Measurements from ENCODE around the gene RNF183.

DNA sequence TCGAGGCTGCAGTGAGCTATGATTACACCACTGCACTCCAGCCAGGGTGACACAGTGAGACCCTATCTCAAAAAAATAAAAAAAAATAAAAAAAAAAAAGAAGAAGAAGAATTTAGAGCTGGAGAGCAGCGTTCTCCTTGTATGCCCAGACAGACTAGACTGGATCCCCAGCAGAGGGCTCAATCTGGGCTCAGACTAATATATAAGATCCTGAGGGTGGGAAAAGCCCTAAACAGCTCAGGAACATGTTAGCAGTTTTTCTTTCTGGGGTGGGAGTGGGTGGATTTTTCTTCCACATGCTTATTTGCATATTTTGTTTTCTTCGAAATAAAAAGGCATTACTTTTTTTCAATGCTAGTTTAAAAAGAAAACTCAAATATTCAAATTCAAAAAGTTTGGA lies 45.3 kb upstream of the RNF183 start:
- TF ChIP-seq, protein P1, sequence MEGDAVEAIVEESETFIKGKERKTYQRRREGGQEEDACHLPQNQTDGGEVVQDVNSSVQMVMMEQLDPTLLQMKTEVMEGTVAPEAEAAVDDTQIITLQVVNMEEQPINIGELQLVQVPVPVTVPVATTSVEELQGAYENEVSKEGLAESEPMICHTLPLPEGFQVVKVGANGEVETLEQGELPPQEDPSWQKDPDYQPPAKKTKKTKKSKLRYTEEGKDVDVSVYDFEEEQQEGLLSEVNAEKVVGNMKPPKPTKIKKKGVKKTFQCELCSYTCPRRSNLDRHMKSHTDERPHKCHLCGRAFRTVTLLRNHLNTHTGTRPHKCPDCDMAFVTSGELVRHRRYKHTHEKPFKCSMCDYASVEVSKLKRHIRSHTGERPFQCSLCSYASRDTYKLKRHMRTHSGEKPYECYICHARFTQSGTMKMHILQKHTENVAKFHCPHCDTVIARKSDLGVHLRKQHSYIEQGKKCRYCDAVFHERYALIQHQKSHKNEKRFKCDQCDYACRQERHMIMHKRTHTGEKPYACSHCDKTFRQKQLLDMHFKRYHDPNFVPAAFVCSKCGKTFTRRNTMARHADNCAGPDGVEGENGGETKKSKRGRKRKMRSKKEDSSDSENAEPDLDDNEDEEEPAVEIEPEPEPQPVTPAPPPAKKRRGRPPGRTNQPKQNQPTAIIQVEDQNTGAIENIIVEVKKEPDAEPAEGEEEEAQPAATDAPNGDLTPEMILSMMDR (IDR thresholded peaks at IDR 0.05; ENCODE audit: insufficient read depth, low read length): no peak
- TF ChIP-seq, protein P2, sequence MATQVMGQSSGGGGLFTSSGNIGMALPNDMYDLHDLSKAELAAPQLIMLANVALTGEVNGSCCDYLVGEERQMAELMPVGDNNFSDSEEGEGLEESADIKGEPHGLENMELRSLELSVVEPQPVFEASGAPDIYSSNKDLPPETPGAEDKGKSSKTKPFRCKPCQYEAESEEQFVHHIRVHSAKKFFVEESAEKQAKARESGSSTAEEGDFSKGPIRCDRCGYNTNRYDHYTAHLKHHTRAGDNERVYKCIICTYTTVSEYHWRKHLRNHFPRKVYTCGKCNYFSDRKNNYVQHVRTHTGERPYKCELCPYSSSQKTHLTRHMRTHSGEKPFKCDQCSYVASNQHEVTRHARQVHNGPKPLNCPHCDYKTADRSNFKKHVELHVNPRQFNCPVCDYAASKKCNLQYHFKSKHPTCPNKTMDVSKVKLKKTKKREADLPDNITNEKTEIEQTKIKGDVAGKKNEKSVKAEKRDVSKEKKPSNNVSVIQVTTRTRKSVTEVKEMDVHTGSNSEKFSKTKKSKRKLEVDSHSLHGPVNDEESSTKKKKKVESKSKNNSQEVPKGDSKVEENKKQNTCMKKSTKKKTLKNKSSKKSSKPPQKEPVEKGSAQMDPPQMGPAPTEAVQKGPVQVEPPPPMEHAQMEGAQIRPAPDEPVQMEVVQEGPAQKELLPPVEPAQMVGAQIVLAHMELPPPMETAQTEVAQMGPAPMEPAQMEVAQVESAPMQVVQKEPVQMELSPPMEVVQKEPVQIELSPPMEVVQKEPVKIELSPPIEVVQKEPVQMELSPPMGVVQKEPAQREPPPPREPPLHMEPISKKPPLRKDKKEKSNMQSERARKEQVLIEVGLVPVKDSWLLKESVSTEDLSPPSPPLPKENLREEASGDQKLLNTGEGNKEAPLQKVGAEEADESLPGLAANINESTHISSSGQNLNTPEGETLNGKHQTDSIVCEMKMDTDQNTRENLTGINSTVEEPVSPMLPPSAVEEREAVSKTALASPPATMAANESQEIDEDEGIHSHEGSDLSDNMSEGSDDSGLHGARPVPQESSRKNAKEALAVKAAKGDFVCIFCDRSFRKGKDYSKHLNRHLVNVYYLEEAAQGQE (IDR thresholded peaks at IDR 0.05; ENCODE audit: insufficient replicate concordance, low read depth): no peak
- no peak for TF ChIP-seq GABPA (IDR thresholded peaks at IDR 0.05; ENCODE audit: low read depth)

All from HL-60 (cell line).